Endometrial microvascular endothelial cells (primary cell): Measurements from ENCODE around the gene PFDN5. TPM values are rescaled to one million over a fixed set of nuclear protein-coding genes. Genes with fewer than 3 reads are reported as not detected.
"Not testable (repeated sequence)": the region's sequence is repeated elsewhere in the genome, so short reads cannot be mapped to it uniquely, and the experiment has no call there.

Experiments used
- in situ Hi-C: cut with HindIII; loops from 2 replicates; pipeline ENCODE4 v1.10.0; 2017; ENCODE audit warnings: low sequenced_read_pairs, low pct_unique_long_range_greater_than_20kb; ENCODE audit errors: inconsistent ontology term
- total RNA-seq: library from RNA; depleted of rRNA; stranded (reverse); fragments of >200 nt; gene quantifications from one replicate; pipeline ENCODE4 v1.2.3, GENCODE V29; 2015; ENCODE audit errors: inconsistent ontology term

PFDN5 gene
- total RNA-seq, 1 donor from 2014 or later: 419 TPM

GRCh38 chr12:53324113-53324778 is 28.9 kb downstream of the PFDN5 start:
- in situ Hi-C loops: no loop called here

- in situ Hi-C loops: no loop called here
These were observed 29.6 kb downstream of the PFDN5 start for GRCh38 chr12:53324779-53325510.

GRCh38 chr12:53325511-53326061 is 30.2 kb downstream of the PFDN5 start:
- in situ Hi-C loops: no loop called here

- in situ Hi-C loops: no loop called here
These were observed 31.3 kb downstream of the PFDN5 start for GRCh38 chr12:53326460-53327185.

- in situ Hi-C loops: no loop called here
These were observed 32.2 kb downstream of the PFDN5 start for GRCh38 chr12:53327435-53328042.

DNA sequence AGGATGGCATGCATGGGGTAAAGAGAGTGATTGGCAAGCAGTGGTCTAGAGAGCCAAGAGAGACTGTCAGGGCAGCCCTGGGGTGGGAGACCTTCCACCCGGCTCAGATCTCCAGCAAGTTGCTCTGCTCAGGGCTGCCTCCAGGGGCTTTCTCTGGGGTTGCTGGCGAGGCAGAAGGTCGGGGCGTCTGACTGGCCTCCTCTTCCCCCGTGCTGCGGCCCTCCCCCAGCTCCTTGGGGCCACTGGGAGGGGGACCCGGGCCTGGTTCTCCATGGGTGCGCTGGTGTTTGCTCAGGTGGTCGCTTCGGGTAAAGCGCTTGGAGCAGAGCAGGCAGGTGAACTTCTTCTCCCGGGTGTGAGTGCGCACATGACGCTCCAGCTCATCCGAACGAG is 32.7 kb downstream of the PFDN5 start:
- in situ Hi-C loops: no loop called here

DNA sequence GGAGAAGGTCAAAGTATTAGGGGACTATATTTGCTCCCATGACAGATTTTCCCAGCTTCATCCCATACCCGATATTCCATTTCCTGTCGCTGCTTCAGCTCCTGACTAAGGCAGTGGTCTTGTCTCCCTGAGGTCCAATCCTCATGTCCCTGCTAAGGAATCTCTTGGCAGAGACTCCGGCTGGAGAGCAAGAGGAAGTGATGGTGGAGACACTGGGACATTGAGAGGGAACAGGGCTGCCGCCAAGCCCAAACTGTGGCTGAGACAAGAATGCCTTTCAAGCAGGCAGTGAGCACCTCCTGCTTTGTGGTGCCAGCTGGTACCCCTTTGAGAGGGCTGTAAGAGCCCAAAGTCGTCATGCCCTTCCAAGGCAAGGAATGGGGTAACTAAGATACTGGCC is 35.3 kb downstream of the PFDN5 start:
- in situ Hi-C loops: no loop called here

DNA sequence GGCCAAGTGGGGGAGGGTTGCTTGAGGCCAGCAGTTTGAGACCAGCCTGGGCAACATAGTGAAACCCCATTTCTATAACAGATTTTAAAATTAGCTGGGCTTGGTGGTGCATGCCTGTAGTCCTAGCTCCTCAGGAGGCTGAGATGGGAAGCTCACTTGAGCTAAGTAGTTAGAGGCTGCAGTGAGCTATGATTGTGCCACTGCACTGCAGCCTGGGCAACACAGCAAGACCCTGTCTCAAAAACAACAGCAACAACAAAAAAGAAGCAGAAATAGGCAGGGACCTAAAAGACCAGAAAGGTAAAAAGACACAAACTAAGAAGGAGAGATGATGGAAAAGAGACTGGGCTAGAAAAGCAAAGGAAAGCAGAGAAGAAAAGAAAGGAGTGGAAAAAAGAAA is 37.0 kb downstream of the PFDN5 start:
- in situ Hi-C loops: not testable (repeated sequence)

DNA sequence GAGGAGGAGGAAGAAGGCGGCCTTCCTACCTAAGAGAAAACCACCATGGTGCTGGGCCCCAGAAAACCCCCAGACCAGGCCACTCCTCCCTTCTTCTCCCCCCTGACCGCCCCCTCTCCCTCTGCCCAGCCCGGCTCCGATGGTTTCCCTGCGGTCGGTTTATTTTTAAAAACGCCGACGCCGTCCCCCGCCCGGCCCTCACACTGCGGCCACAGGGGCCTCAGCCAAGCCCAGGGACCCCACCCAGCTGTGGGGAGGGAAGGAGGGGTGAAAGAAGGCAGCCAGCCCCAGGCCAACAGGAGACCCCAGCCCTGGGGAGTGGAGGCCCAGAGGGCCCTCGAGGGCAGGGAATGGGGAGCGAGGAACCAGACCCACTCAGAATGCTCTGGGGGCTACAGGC is 37.4 kb downstream of the PFDN5 start:
- in situ Hi-C loops: no loop called here

GRCh38 chr12:53333289-53333688 is 37.9 kb downstream of the PFDN5 start:
- in situ Hi-C loops: no loop called here

GRCh38 chr12:53333845-53334244 is 38.5 kb downstream of the PFDN5 start:
- in situ Hi-C loops: no loop called here

GRCh38 chr12:53334822-53335221 is 39.5 kb downstream of the PFDN5 start:
- in situ Hi-C loops: no loop called here

DNA sequence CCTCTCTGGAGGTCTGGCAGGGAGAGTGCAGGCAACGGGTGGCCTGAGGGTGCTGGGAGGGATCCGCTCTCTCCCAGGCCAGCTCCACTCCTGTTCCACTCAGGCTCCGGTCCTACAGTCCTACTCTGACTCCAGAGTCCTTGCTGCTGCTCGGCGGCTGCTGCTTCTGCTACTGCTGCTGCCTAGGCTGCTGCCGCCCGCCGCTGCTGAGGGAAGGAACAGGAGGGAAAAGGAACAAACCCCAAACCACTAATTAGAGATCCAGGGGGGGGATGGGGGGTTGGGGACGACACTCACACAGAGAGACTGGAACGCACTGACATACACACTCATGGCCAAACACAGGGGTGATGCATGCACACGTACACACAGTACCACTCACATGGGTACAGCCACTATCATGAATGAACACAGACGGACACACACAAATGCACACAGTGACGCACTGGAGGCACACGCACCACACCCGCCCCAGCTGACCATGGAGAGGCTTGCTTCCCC is 40.9 kb downstream of the PFDN5 start, which contains the start of gene SP7:
SP7 (minus strand) TSS at position 174 of the 501 bp plus-strand sequence. CDS start 708 bp downstream, outside the sequence.
- in situ Hi-C loops: no loop called here

DNA sequence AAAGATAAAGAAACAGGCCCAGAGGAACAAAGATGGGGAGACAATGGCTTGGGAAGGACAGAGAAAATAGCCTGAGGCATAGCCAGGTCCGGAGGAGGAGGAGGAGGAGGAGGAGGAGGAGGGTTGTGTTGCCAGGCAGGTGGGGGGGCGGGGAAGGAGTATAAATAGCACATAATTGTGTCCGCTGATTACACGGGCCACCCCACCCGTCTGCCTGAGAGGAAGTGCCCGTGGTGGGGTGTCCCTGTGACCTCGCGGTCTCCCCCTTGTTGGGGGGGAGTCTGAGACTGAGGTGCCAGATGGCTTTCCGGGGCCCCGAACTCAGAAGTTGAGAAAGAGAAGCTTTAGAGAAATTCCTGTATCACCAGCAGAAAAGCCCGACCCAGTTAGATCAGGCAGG is 42.7 kb downstream of the PFDN5 start:
- in situ Hi-C loops: no loop called here

DNA sequence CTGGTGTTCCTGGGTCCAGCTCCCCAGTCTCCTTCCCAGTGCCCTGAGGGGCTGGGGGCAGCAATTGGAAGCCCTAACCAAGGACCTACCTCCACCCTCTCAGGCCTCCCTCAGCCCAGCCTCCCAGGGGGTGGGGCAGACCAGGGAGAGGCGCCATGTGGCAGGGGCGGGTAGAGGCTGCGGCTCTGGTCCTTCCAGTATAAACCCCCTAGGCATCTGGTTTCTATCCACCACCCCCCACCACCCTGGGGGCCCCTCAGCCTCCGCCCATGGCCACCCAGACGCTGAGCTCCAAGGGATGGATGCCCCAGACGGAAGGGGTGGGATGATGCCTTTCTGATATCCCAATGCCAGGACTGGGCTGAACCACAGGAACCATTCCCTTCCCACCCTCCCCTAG is 43.6 kb downstream of the PFDN5 start:
- in situ Hi-C loops: no loop called here

GRCh38 chr12:53340398-53340797 is 45.1 kb downstream of the PFDN5 start:
- in situ Hi-C loops: loop anchor here (10.0 kb wide), 1 partner anchor 84 kb away; the partner anchor contains the start of gene AMHR2

GRCh38 chr12:53343449-53343848 is 48.1 kb downstream of the PFDN5 start:
- in situ Hi-C loops: loop anchor here (10.0 kb wide), 1 partner anchor 81 kb away; the partner anchor contains the start of gene AMHR2

GRCh38 chr12:53343969-53344368 is 48.6 kb downstream of the PFDN5 start:
- in situ Hi-C loops: loop anchor here (10.0 kb wide), 1 partner anchor 81 kb away; the partner anchor contains the start of gene AMHR2

- in situ Hi-C loops: loop anchor here (10.0 kb wide), 1 partner anchor 80 kb away; the partner anchor contains the start of gene AMHR2
These were observed 49.1 kb downstream of the PFDN5 start for GRCh38 chr12:53344487-53344823.
